HG03045 (cell line): Measurements from ENCODE around the gene CTNNA2.

Experiments used
- ATAC-seq: cut with Tn5 transposase; IDR thresholded peaks from one replicate; pipeline ENCODE4 v1.9.1; 2021; ENCODE audit warnings: mild to moderate bottlenecking, moderate library complexity; ENCODE audit not compliant: unreplicated experiment

The CTNNA2 gene

DNA sequence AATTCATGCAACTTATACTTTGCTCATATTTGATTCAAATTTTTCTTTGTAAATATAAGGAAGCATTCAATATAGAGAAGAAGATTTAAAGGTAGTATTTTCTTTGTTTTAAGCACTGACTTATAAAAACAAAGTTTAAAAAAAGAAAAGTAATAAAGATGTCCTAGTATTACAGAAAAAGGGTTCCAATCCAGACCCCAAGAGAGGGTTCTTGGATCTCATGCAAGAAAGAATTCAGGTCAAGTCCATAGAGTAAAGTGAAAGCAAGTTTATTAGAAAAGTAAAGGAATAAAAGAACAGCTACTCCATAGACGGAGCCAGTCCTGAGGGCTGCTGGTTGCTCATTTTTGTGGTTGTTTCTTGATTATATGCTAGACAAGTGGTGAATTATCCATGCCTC is 267.9 kb downstream of the CTNNA2 start:
- no peak for ATAC-seq

GRCh38 chr2:79782576-79783452 is 270.0 kb downstream of the CTNNA2 start:
- no peak for ATAC-seq

DNA sequence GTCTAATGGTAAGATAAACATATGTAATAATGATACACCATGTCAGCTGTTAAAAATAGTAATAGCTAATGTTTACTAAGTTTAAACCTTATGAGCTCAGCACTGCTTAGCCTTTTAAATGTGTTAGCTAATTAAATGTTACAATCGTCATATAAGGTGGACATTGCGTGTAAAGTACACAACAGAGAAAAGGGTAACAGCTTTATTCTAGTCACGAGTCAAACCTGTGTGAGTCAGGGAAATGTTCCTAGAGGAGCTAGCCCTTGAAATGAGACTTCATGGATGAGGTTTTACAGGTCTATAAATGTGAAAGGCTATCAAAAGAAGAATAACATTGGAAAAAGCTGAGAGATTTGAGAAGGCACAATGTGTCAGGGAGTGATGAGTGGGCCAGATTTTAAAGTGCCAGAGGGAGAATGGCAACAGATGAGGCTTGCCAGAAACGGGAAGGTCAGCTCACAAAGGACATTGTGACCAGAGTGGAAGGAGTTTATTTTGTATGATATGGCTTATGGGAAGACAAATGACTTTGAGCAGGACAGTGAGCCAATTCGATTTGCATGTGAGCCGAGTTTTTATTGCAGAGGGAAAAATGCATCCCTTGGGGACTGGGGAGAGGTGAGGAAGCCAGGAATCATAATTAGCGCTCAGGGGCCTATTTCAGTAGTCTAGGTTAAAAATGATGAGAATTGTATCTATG is 276.3 kb downstream of the CTNNA2 start:
- no peak for ATAC-seq

GRCh38 chr2:79789811-79790210 is 277.0 kb downstream of the CTNNA2 start:
- no peak for ATAC-seq

GRCh38 chr2:79792090-79792489 is 279.2 kb downstream of the CTNNA2 start:
- no peak for ATAC-seq

DNA sequence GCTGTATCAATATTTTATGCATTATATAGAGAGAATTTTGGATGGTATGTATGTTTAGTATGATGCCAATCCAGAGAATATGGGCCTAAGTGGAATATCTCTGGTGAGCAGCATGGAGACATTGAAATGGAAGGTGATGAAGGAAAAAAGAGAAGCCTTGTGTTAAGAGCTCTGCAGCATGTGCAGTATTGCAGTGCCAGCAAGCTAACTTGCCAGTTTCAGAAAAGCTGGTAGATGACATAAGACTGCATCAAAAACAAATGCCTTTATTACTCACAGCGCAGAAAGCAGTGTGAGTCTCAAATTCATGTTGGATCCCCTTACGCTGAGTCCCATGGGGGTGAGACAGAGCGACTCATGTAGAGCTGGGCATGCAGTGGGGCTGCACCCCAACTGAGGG is 280.2 kb downstream of the CTNNA2 start:
- ATAC-seq: no peak

- ATAC-seq: no peak
Observed at GRCh38 chr2:79796641-79797040, 283.8 kb downstream of the CTNNA2 start.

DNA sequence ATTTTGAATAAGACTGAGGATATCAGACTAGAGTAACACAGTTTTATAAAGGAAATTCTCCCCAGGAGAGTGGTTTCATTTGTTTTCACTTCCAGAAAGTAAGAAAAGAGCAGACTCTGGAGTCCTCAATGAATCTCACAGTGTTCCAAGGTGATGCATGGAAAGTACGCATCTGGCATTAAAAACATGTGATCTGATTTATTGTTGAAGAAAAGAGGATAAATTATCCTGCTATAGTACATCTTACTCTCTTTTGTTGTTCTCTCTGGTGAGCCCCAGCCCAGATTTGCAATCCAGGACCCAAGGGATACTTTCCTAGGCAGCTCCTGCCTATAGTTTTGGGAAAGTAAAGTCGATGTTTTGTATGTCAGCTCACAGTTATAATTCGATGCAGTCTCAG is 285.9 kb downstream of the CTNNA2 start:
- ATAC-seq: no peak

- no peak for ATAC-seq
Observed at GRCh38 chr2:79799729-79800128, 286.9 kb downstream of the CTNNA2 start.

- no peak for ATAC-seq
Observed at GRCh38 chr2:79801082-79801481, 288.2 kb downstream of the CTNNA2 start.

DNA sequence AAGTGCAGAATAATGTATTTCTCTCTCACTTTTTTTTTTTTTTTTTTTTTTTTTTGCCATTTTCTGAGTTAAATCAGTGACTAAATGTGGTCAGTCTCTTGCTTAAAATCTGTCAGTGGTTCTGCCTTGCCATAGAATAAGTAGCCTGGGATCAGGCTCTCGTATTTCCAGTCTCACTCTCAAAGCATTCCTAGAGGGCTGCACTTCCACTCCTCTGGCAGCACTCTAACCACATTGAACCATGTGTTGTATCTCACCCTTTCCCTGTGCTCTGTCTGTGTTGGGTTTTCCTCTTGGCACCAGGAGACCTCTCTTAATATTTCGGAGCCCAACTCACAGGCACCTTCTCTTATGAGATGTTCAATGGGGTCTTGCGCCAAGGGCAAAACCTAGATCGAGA is 304.4 kb downstream of the CTNNA2 start:
- no peak for ATAC-seq

DNA sequence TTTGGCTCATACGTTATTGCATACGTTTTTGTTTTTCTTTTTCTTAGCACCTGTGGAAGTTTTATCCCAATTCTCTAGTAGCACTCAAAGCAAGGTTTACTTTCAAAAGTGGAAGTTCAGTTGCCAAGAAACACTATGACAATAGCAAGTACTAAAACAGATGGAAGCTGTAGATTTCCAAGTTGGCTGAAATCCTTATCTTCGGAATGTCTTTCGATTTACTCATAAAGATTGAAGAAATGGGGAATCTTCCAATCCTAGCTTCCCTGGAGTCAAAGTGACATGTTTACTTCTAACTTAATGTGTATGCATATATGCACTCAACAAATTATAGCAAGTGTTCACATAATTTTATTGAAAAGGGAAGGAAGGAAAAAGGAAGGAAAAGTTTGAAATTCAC is 307.4 kb downstream of the CTNNA2 start:
- no peak for ATAC-seq

DNA sequence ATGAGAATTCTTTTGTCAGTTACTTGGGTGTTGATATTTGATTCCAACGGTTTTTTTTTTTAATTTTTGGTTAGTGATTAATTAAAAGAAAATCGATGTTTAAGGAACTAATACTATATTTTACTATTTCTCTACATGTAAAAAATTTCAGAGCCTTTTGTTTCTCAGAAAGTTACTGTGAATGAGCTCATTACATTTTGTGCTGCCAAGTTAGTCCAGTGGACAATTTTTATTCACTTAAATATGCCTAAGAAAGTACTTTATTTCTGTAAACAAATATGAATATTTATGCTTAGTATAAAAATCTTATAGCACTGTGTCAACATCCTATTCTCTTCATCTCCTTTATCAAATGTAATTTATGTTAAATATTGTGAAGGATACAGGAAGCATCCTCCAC is 309.3 kb downstream of the CTNNA2 start:
- no peak for ATAC-seq

DNA sequence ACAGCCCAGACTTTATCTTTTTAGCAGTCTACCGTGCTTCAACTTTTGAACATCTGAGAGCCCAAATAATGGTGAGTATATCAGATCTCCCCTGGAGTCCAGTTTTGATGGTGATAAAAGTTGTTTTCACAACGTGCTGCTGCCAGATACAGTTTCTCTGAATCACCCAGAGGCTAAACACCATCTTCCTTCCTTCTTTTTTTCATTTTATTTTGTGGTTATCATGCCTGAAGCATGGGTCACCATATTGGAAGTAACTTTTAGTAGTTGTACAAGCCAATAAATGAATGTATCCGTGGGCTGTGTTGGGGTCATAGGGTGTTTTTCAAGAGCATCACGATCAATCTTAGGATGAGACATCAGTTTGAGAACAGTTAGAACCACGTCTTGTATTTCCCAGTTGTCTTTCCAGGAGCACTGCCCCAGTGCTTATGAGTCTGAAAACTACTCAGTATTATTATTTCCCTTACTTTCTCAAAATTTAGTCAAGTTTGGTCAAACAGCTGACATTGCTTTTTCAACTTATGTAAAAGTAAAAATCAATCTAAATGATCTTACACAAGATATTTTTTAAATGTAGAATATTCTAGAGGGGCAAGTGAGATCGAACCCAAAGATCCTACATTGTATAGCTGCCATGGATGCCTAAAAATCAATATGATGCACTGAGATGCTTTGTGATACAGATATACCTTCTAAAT is 311.4 kb downstream of the CTNNA2 start:
- ATAC-seq: no peak

GRCh38 chr2:79827881-79828280 is 315.0 kb downstream of the CTNNA2 start:
- ATAC-seq: no peak

- ATAC-seq: no peak
Observed at GRCh38 chr2:79830501-79830900, 317.6 kb downstream of the CTNNA2 start.

DNA sequence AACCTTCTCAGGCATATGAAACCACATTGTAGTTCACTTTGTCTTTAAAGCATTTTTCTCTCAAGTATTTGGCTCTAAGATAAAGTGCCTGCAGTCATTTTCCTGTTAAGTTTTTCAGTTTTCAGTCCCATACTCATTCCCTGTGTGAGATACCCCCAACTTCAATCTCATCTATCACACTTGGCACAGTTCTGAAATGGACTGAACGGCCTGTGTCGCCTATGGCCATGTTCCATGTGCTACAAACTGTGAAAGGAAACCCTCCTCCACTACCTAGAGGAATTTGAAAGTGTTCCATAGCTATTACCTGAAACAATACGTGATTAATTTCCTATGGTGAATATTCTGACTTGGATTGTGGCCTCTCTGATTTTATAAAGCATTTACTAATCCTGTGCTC is 319.1 kb downstream of the CTNNA2 start:
- no peak for ATAC-seq

- ATAC-seq: no peak
Observed at GRCh38 chr2:79832511-79833234, 319.8 kb downstream of the CTNNA2 start.

DNA sequence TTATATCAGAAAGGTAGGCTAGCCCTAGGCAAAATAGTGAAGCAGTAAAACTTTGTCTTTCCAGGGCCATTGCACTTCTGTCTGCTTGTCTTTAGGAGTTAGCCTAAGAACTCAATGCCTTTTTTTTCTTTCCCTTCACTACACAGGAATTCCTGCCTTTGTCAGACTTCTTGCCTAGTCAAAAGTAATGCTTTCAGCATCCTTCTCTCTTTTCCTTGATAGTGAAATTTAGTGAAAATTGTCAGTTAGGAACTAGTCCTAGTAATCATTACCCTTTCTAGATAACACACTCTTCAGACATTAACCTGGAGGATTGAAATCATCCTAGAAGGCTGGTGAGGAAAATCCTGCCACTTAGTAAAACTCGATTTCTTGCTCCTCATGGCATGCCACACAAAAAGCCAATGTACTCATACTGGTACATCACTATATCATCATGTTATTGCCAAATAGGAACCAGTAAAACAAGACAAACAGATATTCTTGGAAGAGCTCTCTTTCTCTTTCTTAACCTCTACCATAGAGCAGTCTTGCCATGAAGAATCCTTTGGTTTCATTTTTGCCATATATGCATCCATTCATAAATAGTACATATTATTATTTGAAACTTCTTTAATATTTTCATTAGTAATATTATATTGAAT is 320.5 kb downstream of the CTNNA2 start:
- ATAC-seq: no peak

GRCh38 chr2:79835911-79836310 is 323.1 kb downstream of the CTNNA2 start:
- no peak for ATAC-seq

DNA sequence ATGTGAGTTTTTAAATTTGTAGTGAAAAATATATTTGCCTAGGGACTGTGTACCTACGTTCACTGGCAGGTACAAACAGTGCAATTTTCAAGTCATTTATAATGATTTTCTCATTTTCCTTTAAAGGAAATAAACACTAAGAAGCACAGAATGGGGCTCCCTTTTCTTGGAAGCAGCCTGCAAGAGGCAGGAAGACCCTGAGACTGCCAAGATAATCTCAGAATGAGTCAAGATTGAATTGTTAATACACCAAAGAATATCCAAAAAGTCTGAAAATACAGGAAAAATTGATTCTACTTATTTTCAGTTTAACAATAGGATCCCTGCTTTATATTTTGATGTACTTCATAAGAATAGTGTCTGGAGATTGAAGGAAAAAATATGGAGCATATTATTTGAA is 331.2 kb downstream of the CTNNA2 start:
- ATAC-seq: no peak
